ENCODE data around the gene FLT4. TPM values are rescaled to one million over a fixed set of nuclear protein-coding genes. Genes with fewer than 3 reads are reported as not detected.
A peak's percentile ranks its signal among the peaks of the same experiment; 100 is the strongest.

The FLT4 gene
- total RNA-seq, 2 experiments from 2014 or later: 5.2 to 6.0 TPM

- Mint-ChIP-seq H3K36me3 (no peaks in the 10 kb centered on the region), H3K9me3 (no peaks in the 10 kb centered on the region), H3K27me3 (peaks cover 14% of the 10 kb centered on the region), H3K4me3 (peak overlapping the region; percentile 77), H3K4me1 (peaks cover 12% of the 10 kb centered on the region), H3K27ac (no peak overlapping the region)
- DNase-seq: peak; percentile 54
Observed at GRCh38 chr5:180648658-180649296, 623 bp downstream of the FLT4 start.

DNA sequence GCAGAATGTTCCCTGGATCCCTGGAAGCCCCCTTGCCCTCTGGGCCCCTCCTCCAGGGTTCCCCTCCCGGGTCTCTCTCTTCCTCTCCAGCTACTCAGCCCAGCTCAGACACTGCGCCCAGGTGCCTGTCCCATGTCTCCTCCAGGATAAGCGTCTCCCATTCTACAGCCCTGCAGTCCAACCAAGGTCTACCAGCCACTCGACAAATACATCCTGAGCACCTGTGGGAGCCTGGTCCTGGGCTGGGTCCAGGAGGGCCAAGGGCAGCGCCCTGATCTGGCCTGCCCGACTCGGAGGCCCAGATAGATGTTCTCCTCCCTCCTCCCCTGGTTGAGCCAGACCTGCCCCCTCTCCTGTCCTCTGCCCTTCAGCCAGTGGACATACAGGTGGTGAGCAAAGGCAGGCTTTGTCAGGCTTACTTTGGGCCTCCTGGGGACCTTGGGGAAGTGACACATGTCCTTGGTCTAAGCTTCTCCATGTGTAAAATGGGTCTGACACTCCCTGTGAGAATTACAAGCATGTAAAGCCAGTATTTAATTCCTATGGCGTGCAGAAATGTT lies 1.4 kb downstream of the FLT4 start:
- Mint-ChIP-seq H3K36me3 (no peaks in the 10 kb centered on the region), H3K9me3 (no peaks in the 10 kb centered on the region), H3K27ac (no peak overlapping the region), H3K4me3 (peak overlapping the region; percentile 77), H3K27me3 (peaks cover 14% of the 10 kb centered on the region), H3K4me1 (peaks cover 12% of the 10 kb centered on the region)
- DNase-seq: no peak

DNA sequence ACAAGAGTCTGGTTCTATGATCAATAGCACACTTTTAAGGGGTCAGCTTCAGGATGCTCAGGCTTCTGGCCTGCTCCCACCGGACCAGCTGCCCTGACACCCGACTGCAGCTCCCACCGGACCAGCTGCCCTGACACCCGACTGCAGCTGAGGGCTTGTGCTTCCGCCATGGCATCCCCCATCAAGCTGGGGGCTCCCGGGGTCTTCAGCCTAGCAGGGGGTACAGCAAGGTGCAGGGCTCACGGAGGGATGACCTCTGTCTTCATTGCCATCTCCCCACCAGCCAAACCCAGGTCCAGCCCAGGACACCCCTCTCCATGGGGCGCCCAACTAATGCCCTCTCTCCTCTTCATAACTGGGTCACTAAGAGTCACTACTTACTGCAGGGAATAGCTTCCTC lies 1.9 kb downstream of the FLT4 start:
- Mint-ChIP-seq H3K27ac (no peak overlapping the region), H3K4me3 (no peak overlapping the region), H3K9me3 (no peaks in the 10 kb centered on the region), H3K27me3 (peaks cover 11% of the 10 kb centered on the region), H3K36me3 (no peaks in the 10 kb centered on the region), H3K4me1 (peaks cover 12% of the 10 kb centered on the region)
- no peak for DNase-seq

DNA sequence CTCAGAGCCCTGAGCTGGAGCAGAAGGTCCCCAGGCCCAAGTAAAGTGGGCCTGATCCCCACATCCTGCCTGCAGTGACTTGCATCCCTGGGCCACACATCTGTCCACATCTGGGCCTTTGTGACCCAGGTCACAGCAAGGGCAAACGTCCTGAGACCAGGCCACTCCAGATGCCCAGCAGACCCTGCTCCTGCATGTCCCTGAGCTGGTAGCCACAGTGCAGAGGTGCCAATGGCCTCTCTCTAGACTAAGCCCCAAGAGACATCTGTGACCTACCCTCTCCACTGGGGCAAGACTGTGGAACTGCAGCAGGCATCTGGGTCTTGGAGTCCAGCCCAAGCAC lies 2.5 kb downstream of the FLT4 start:
- H3K36me3 Mint-ChIP-seq: no peaks in the 10 kb centered on the region
- H3K4me1 Mint-ChIP-seq: peaks cover 12% of the 10 kb centered on the region
- no peaks in the 10 kb centered on the region for H3K9me3 Mint-ChIP-seq
- no peak overlapping the region for H3K4me3 Mint-ChIP-seq
- H3K27me3 Mint-ChIP-seq: peaks cover 9% of the 10 kb centered on the region
- no peak for DNase-seq
- no peak overlapping the region for H3K27ac Mint-ChIP-seq

- Mint-ChIP-seq H3K4me3 (no peak overlapping the region), H3K27ac (no peak overlapping the region), H3K9me3 (no peaks in the 10 kb centered on the region), H3K4me1 (peaks cover 12% of the 10 kb centered on the region), H3K36me3 (no peaks in the 10 kb centered on the region), H3K27me3 (peaks cover 9% of the 10 kb centered on the region)
- DNase-seq: no peak
Observed at GRCh38 chr5:180646289-180646962, 3.0 kb downstream of the FLT4 start.

- H3K27ac Mint-ChIP-seq: no peak overlapping the region
- H3K4me3 Mint-ChIP-seq: no peak overlapping the region
- H3K4me1 Mint-ChIP-seq: peaks cover 10% of the 10 kb centered on the region
- H3K27me3 Mint-ChIP-seq: peaks cover 9% of the 10 kb centered on the region
- no peaks in the 10 kb centered on the region for H3K9me3 Mint-ChIP-seq
- no peak for DNase-seq
- H3K36me3 Mint-ChIP-seq: no peaks in the 10 kb centered on the region
Observed at GRCh38 chr5:180645274-180646204, 3.9 kb downstream of the FLT4 start.

GRCh38 chr5:180644825-180645273 lies 4.6 kb downstream of the FLT4 start:
- no peak overlapping the region for H3K27ac Mint-ChIP-seq
- peaks cover 8% of the 10 kb centered on the region for H3K27me3 Mint-ChIP-seq
- no peak for DNase-seq
- no peaks in the 10 kb centered on the region for H3K9me3 Mint-ChIP-seq
- no peaks in the 10 kb centered on the region for H3K36me3 Mint-ChIP-seq
- no peak overlapping the region for H3K4me3 Mint-ChIP-seq
- peaks cover 5% of the 10 kb centered on the region for H3K4me1 Mint-ChIP-seq

DNA sequence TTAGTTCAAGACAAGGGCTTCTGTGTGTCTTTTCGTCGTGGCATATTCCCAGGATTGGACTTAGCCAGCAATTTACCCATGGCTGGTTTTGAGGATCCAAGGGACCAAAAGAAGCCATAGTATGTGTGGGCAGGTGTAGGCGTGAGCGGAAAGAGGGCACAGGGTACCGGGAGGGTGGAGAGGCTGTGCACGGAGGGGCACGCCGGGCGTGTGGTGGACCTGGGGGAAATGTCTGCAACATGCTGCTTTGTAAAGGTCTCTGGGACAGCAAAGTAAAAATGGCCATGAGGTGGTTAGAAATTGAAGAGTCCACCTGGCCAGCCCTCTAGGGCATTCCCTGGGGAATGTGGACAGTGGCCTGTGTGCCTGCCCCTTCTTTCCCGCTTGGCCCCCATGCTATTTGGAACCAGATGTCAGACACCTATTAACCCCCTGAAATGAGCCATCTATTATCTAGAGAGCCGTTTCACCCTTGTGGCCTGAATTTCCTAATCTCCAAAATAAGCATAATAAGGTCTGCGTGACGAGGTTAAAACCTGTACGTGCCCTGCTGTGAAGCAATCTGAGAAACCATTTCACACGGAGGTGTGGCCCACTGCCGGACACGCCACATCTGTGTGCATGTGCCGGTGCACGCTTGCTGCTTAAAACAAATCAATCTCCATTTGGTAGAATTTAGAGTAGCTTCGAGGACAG lies 5.1 kb downstream of the FLT4 start:
- Mint-ChIP-seq H3K4me1 (peaks cover 5% of the 10 kb centered on the region), H3K27me3 (peaks cover 5% of the 10 kb centered on the region), H3K9me3 (no peaks in the 10 kb centered on the region), H3K36me3 (no peaks in the 10 kb centered on the region), H3K4me3 (no peak overlapping the region), H3K27ac (no peak overlapping the region)
- DNase-seq: no peak

DNA sequence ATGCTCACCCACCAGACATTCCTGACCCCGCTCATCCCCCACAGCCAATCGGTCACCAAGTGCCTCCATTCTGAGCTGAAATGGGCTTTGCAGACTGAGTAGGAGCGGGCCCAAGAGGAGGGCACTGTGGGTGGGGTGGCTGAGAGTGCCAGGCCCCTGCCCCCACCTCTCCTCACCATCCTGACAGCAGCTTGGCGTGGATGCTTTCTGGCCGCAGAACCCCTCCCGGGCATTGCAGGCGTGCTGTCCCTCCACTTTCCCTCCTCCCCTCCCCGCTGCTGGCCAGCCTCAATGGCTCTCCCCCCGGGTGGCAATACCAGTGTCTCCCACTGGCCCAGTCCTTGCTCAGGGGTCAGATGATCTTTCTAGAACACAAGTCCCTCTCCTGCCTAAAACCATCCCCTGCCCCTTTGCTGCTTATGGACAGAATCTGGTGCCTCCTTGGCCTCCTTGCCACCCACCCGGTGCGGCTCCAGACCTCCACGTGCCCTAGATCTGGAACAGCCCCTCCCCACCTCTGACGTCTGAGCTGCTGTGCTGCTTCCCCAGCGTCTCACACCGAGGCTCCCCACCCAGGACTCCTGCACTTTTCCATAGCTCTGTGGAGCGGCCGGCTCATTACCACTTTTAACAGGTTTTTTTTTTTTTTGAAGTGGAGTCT lies 6.1 kb downstream of the FLT4 start:
- DNase-seq: no peak
- H3K9me3 Mint-ChIP-seq: no peaks in the 10 kb centered on the region
- peaks cover 2% of the 10 kb centered on the region for H3K4me1 Mint-ChIP-seq
- H3K27me3 Mint-ChIP-seq: peaks cover 1% of the 10 kb centered on the region
- no peak overlapping the region for H3K4me3 Mint-ChIP-seq
- no peaks in the 10 kb centered on the region for H3K36me3 Mint-ChIP-seq
- no peak overlapping the region for H3K27ac Mint-ChIP-seq

DNA sequence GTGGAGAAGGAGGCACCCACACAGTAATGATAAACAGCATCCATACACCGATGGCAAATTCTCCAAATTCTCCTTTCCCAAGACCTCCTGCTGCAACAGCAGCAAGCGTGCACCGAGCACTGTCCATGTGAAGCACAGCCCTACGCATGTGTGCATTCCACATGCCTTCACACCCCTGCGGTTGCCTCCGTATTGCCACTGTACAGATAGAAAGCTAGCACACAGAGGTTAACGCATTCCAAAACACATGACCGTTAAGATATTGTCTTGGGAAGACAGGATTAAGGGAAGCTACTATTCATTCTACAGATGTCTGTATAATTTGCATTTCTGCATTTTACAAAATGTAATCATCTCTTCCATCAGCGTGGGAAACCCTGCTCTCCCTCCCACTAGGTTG lies 6.6 kb downstream of the FLT4 start:
- Mint-ChIP-seq H3K9me3 (no peaks in the 10 kb centered on the region), H3K27ac (no peak overlapping the region), H3K27me3 (no peaks in the 10 kb centered on the region), H3K36me3 (no peaks in the 10 kb centered on the region), H3K4me1 (no peaks in the 10 kb centered on the region), H3K4me3 (no peak overlapping the region)
- no peak for DNase-seq

GRCh38 chr5:180642181-180642775 lies 7.1 kb downstream of the FLT4 start:
- Mint-ChIP-seq H3K36me3 (no peaks in the 10 kb centered on the region), H3K4me3 (no peak overlapping the region), H3K27ac (no peak overlapping the region), H3K4me1 (no peaks in the 10 kb centered on the region), H3K9me3 (no peaks in the 10 kb centered on the region), H3K27me3 (no peaks in the 10 kb centered on the region)
- no peak for DNase-seq

- Mint-ChIP-seq H3K4me3 (no peak overlapping the region), H3K4me1 (no peaks in the 10 kb centered on the region), H3K27ac (no peak overlapping the region), H3K9me3 (no peaks in the 10 kb centered on the region), H3K36me3 (no peaks in the 10 kb centered on the region), H3K27me3 (no peaks in the 10 kb centered on the region)
- DNase-seq: no peak
Observed at GRCh38 chr5:180641566-180641900, 7.9 kb downstream of the FLT4 start.

DNA sequence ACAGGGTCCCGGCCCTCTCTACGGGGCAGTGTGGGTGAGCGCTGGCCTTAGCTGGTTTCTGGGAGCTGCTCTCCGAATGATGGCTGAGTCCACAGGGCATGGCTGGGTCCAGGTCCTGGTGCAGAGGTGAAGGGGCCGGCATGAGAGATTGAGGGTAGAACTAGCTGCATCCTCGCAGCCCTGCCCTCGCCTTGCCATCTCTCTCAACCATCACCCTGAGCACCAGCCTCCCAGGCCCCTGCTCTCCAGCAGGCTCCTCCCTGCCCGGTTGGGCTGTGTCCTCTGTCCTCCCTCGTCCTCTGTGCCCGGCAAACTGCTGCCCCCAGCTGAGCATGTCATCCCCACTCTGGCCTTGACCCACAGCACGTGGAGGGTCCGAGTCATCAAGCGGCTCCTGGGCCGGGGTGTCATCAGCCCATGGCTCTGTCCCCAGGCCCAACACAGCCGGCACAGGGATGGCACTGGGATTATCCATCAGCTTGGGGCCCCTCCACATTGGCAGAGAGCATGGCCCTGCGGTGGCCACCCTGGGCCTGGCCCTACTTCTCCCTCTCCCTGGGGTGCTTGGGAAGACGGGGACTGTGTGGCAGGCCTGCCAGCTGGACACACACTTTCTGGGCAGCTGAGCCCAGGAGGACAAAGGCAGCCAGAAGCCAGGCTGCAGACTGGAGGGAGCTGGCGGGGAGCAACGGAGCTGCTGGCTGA lies 8.4 kb downstream of the FLT4 start:
- H3K27ac Mint-ChIP-seq: no peak overlapping the region
- H3K36me3 Mint-ChIP-seq: no peaks in the 10 kb centered on the region
- no peaks in the 10 kb centered on the region for H3K9me3 Mint-ChIP-seq
- no peaks in the 10 kb centered on the region for H3K27me3 Mint-ChIP-seq
- no peak for DNase-seq
- no peak overlapping the region for H3K4me3 Mint-ChIP-seq
- no peaks in the 10 kb centered on the region for H3K4me1 Mint-ChIP-seq

DNA sequence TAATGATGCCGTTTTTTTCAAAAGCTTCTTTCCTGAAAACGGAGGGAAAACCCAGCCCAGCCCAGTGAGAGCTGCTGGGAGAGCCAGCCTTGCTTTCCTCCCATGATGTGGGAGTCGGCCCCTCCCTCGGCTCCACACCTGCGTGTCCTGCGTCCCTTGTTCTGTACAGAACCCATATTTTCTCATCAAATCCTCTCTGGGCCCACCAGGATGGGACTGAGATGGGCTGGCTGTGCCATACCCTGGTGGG lies 8.9 kb downstream of the FLT4 start:
- Mint-ChIP-seq H3K36me3 (no peaks in the 10 kb centered on the region), H3K9me3 (no peaks in the 10 kb centered on the region), H3K27ac (no peak overlapping the region)

More for the DNA sequence above, 8.9 kb downstream of the FLT4 start:
- no peaks in the 10 kb centered on the region for H3K27me3 Mint-ChIP-seq
- DNase-seq: no peak
- H3K4me1 Mint-ChIP-seq: no peaks in the 10 kb centered on the region
- H3K4me3 Mint-ChIP-seq: no peak overlapping the region

Data from activated naive CD8-positive, alpha-beta T cell treated with anti-CD3 and anti-CD28 coated beads for 36 hours (primary cell).